GM21360 (cell line): ENCODE measurements around the gene PSME1.

Experiments
- ATAC-seq: cut with Tn5 transposase; IDR thresholded peaks from one replicate; pipeline ENCODE4 v1.9.1; 2021; ENCODE audit warnings: mild to moderate bottlenecking, moderate library complexity; ENCODE audit not compliant: unreplicated experiment

PSME1 gene

GRCh38 chr14:24145690-24146452, 9.9 kb downstream of the PSME1 start:
- ATAC-seq = no peak

- peak; percentile 60 for ATAC-seq
Measured at GRCh38 chr14:24146453-24146977, 10.5 kb downstream of the PSME1 start, which contains the start of gene PSME2. Gene PSME2, minus strand, starts transcription at chr14:24146610. Its CDS starts 29 bp downstream, at chr14:24146581.

- peak; percentile 71 for ATAC-seq
Measured at GRCh38 chr14:24146978-24147760, 11.2 kb downstream of the PSME1 start, which contains the start of gene RNF31. Gene RNF31, plus strand, starts transcription at chr14:24147498. Its CDS starts 201 bp downstream, at chr14:24147699.

- no peak for ATAC-seq
Measured at GRCh38 chr14:24147761-24148428, 11.9 kb downstream of the PSME1 start.

GRCh38 chr14:24149302-24149969, 13.4 kb downstream of the PSME1 start:
- no peak for ATAC-seq

- ATAC-seq = no peak
Measured at GRCh38 chr14:24150061-24150460, 14.1 kb downstream of the PSME1 start.

GRCh38 chr14:24150567-24150966, 14.6 kb downstream of the PSME1 start:
- ATAC-seq = no peak

- no peak for ATAC-seq
Measured at GRCh38 chr14:24150993-24151392, 15.0 kb downstream of the PSME1 start.

GRCh38 chr14:24151404-24152080, 15.5 kb downstream of the PSME1 start:
- ATAC-seq = no peak

- no peak for ATAC-seq
Measured at GRCh38 chr14:24155100-24155499, 19.1 kb downstream of the PSME1 start.

GRCh38 chr14:24156840-24157239, 20.8 kb downstream of the PSME1 start:
- no peak for ATAC-seq

- ATAC-seq = no peak
Measured at GRCh38 chr14:24157331-24157730, 21.3 kb downstream of the PSME1 start.

- no peak for ATAC-seq
Measured at GRCh38 chr14:24159777-24160498, 23.9 kb downstream of the PSME1 start.

GRCh38 chr14:24160499-24160849, 24.5 kb downstream of the PSME1 start:
- ATAC-seq = no peak

- ATAC-seq = peak; percentile 75
Measured at GRCh38 chr14:24160850-24161804, 25.1 kb downstream of the PSME1 start, which contains the start of gene IRF9. Gene IRF9, plus strand, starts transcription at chr14:24161265. Its CDS starts 880 bp downstream, at chr14:24162145.

- no peak for ATAC-seq
Measured at GRCh38 chr14:24162093-24162492, 26.1 kb downstream of the PSME1 start.

- no peak for ATAC-seq
Measured at GRCh38 chr14:24164518-24164991, 28.6 kb downstream of the PSME1 start.

GRCh38 chr14:24165785-24166184, 29.8 kb downstream of the PSME1 start:
- no peak for ATAC-seq
